Renal cortical epithelial cell (primary cell): Measurements from ENCODE around the gene KLHL21. TPM values are rescaled to one million over a fixed set of nuclear protein-coding genes. Genes with fewer than 3 reads are reported as not detected.
"Not testable (repeated sequence)": the region's sequence is repeated elsewhere in the genome, so short reads cannot be mapped to it uniquely, and the experiment has no call there.

Experiments used
- DNase-seq: peaks from one replicate; pipeline ENCODE4 v3.0.0-alpha.2; 2011; ENCODE audit warnings: low read depth
- total RNA-seq: library from RNA; depleted of rRNA; stranded (reverse); fragments of >200 nt; gene quantifications from 2 replicates; pipeline ENCODE4 v1.2.3, GENCODE V29; 2014

Gene KLHL21
- total RNA-seq, 1 donor from 2014 or later: 59.7 TPM

GRCh38 chr1:6585081-6585722 lies 17.5 kb downstream of the KLHL21 start:
- no peak for DNase-seq

GRCh38 chr1:6584126-6585080 lies 18.3 kb downstream of the KLHL21 start:
- DNase-seq: no peak

- DNase-seq: peak; percentile 38
Observed at GRCh38 chr1:6582370-6582769, 20.3 kb downstream of the KLHL21 start.

GRCh38 chr1:6581561-6582305 lies 20.9 kb downstream of the KLHL21 start:
- no peak for DNase-seq

- DNase-seq: no peak
Observed at GRCh38 chr1:6580593-6581409, 21.9 kb downstream of the KLHL21 start.

GRCh38 chr1:6580119-6580592 lies 22.5 kb downstream of the KLHL21 start:
- DNase-seq: no peak

GRCh38 chr1:6579374-6580118 lies 23.1 kb downstream of the KLHL21 start, which contains the start of gene ZBTB48:
TSS of gene ZBTB48 (plus strand) at chr1:6579994. CDS start at chr1:6580610, 616 bp downstream.
- DNase-seq: peak; percentile 91

GRCh38 chr1:6578624-6579373 lies 23.9 kb downstream of the KLHL21 start:
- no peak for DNase-seq

GRCh38 chr1:6577831-6578525 lies 24.7 kb downstream of the KLHL21 start:
- no peak for DNase-seq

- no peak for DNase-seq
Observed at GRCh38 chr1:6574818-6575217, 27.9 kb downstream of the KLHL21 start.

GRCh38 chr1:6574025-6574620 lies 28.5 kb downstream of the KLHL21 start:
- DNase-seq: no peak

- no peak for DNase-seq
Observed at GRCh38 chr1:6572653-6573383, 29.9 kb downstream of the KLHL21 start.

GRCh38 chr1:6570987-6571386 lies 31.7 kb downstream of the KLHL21 start:
- no peak for DNase-seq

- DNase-seq: no peak
Observed at GRCh38 chr1:6570100-6570499, 32.6 kb downstream of the KLHL21 start.

- no peak for DNase-seq
Observed at GRCh38 chr1:6569033-6569432, 33.6 kb downstream of the KLHL21 start.

- no peak for DNase-seq
Observed at GRCh38 chr1:6560267-6560666, 42.4 kb downstream of the KLHL21 start.

- DNase-seq: not testable (repeated sequence)
Observed at GRCh38 chr1:6559161-6559560, 43.5 kb downstream of the KLHL21 start.

- DNase-seq: no peak
Observed at GRCh38 chr1:6557597-6557996, 45.1 kb downstream of the KLHL21 start.
